HG03108 (cell line): ENCODE measurements around the gene ST3GAL6.
A peak's percentile ranks its signal among the peaks of the same experiment; 100 is the strongest.

ENCODE experiments used
- ATAC-seq: cut with Tn5 transposase; IDR thresholded peaks from one replicate; pipeline ENCODE4 v1.9.1; 2021; ENCODE audit warnings: moderate library complexity; ENCODE audit not compliant: unreplicated experiment

ST3GAL6 gene

GRCh38 chr3:98739266-98739665 lies 23.9 kb upstream of the ST3GAL6 start:
- ATAC-seq: no peak

DNA sequence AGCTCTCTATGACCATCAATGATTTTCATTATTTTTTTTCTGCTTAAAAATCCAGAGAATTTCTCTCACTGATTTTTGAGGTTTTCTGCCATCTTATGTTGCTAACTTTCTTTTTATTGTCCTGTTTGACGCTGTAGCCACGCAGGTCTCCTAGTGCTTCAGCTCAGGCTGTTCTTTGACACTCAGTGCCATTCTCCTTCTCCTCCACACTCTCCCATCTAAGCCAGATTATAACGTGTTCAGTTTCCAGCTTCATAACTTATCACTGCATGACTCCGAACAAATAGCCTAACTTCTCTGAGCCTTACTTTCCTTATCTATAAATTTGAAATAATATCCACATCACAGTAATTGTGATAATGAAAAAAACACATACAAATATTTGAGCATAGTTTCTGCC lies 22.8 kb upstream of the ST3GAL6 start:
- no peak for ATAC-seq

DNA sequence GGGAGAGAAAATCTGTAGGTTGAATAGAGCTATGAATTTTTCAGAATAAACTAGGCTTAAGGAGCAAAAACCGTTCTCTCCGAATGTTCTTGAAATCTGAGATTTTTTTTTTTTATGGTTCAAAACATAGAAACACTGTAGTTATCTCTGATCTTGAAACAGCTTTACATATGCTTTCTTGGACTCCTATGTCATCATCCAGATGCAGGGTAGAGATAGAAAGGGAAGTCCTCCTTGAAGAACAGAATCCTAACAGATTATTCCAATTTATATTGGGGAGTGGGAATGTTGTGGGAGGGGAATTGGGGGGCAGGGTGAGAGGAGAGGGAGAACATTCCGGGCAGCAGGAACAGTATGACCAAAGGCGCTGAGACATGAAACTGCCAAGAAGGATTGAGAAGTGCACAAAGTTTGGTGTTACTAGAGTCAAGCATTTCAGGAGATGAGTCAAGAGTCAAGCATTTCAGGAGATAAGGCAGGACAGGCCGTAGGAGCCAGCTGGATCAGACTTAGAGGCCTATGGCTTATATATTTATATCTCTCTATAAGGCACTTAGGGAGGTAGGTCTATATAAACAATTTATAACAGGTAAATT lies 21.9 kb upstream of the ST3GAL6 start:
- no peak for ATAC-seq

DNA sequence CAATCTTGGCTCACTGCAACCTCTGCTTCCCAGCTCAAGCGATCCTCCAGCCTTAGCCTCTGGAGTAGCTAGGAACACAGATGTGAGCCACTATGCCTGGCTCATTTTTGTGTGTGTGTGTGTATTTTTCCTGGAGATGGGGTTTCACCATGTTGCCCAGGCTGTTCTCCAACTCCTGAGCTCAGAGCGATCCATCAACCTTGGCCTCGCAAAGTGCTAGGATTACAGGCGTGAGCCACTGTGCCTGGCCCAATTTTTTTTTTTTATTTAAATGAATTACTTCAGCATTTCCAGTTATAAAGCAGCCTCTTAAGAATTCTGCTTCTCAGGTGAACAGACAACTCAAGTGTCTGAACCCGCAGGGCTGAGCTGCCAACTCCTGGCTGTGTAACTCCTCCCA lies 20.1 kb upstream of the ST3GAL6 start:
- ATAC-seq: no peak

DNA sequence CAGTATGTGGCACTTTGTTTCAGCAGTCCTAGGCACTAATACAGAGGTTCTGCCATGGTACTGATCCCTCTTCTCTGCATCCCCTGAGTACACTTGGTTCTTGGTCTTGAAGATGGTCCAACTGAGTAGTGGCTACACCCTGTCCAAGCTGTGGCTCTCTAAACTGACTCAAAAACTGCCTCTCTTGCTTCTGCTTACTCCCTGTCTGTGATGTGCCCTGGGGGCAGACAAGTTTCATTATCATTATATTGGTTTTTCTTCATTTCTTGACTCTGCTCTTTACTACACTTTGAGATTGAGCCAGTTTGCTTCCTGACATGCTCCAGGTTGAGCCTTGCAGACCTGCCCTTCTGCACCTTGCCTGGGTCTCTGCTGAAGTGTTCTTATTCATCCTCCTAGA lies 18.9 kb upstream of the ST3GAL6 start:
- no peak for ATAC-seq

- peak; percentile 4 for ATAC-seq
These were observed 17.4 kb upstream of the ST3GAL6 start for GRCh38 chr3:98745718-98746117.

DNA sequence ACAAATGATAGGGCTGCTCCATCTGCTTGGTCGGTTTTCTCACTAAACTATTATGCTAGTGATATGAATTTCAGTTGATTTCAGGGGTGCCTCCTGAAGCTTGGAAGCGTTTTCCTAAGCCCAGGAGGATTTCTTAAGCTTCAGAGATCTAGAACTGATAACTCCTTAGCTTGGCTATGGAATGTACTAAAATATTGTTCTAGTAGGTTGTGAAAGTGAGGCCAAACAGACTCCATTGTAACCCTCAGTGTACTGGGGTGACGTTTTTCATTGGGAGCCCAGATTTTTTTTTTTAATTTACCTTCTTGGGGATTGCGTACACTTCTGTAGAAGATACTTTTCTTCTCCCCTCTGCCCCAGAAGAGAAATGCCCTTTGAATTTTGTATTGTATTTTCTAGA lies 17.0 kb upstream of the ST3GAL6 start:
- ATAC-seq: no peak

- ATAC-seq: no peak
These were observed 16.3 kb upstream of the ST3GAL6 start for GRCh38 chr3:98746882-98747281.

DNA sequence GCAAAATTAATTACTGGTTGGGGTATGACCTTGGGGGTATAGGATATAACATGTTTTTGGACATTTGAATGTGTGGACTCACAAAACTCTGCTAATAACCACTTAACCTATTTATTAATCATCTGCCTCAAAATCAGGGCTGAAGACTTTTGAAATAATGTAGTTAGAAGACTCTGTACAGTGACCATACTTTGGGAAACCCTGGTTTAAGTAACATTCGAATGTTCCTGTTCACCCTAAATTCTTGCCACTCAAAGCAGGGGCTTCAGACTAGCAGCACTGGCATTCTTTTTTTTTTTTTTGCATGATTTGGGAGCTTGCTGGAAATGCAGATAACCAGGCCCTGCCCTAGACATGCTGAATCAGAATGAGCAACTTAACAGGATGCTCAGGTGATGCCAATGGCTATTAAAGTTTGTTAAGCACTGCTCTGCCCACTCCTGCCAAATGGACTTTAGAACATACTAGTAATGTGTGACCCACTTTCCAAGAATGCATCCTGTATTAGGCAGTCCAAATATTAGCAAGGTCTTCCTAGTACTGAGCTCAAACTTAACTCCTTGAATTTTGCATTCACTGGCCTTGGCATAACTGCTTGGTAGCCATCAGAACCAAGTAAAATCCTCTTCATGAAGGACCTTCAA lies 12.7 kb upstream of the ST3GAL6 start:
- no peak for ATAC-seq

GRCh38 chr3:98754483-98754882 lies 8.7 kb upstream of the ST3GAL6 start:
- ATAC-seq: no peak

DNA sequence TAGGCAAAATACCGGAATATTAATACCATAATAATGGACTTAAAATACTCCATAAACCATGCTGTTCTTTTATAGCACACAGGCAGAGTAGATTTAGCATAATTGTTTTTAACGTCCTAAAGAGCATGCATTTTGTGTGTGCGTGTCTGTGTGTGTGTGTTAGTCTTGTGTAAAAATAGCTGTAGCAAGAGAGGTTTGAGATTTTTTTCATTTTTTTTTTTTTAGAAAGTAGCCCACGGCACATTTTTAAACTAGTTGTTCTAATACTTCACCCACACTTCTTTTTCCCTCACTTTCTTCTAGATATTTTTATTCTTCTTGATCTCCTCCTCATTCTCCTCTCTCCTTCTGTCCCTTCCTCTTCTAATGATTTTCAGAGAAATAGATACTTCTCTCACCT lies 7.5 kb upstream of the ST3GAL6 start:
- ATAC-seq: no peak

- no peak for ATAC-seq
These were observed 3.5 kb upstream of the ST3GAL6 start for GRCh38 chr3:98759629-98760028.

DNA sequence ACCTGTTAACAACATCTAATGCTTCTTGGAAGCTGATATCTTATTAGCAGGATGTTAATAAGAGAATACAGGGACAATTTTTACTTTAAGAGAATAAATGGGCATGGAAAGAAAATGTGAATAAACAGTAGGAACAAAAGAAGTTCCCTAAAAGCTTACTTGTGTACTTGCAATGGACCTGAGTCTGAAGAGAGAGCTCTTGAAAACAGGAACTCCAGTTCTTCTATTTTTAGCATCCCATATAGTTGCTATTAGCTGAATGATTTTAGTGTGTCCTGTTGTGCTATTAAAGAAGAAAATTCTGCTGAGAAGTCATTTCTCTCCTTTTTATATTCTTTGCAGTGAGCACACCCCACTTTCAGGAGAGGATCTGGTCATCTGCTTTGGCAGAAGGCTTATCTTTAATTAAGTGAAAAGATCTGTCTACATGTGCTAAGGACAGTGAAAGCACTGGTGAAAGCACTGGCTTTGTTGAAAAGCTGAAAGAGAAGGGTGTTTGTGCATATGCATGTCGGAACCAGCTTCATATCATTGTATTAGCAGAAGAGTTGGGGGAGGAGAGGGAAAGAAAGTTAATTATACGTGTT lies 1.4 kb upstream of the ST3GAL6 start:
- no peak for ATAC-seq

DNA sequence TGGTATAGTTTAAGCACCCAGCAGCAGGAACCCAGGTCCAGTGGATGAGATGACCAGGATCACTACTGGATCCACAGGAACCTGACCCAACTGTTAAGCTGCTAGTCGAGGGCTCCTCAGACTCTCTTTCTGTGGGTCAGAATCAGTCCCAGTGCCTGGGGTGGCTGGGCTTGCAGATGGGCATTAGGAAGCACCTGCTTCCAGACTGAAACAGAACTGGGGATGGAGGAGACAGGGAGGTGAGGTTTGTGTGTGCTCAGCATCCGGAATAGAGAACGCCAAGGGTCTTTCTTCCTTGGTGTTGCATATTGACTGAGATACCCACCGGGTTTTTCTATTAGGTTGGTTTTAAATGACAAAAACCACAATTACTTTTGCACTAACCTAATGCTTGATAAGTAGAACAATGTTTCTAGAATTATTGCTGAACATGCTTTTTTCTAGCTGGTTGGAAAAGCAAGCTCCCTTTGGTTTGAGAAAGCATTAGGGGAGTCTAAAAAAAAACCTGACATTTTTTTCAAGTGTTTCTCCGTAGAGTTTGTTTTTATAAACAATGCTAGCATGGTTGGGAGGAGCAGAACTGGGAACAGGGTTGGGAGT lies 779 bp downstream of the ST3GAL6 start:
- peak; percentile 10 for ATAC-seq

GRCh38 chr3:98764472-98764884 lies 1.3 kb downstream of the ST3GAL6 start:
- ATAC-seq: no peak

DNA sequence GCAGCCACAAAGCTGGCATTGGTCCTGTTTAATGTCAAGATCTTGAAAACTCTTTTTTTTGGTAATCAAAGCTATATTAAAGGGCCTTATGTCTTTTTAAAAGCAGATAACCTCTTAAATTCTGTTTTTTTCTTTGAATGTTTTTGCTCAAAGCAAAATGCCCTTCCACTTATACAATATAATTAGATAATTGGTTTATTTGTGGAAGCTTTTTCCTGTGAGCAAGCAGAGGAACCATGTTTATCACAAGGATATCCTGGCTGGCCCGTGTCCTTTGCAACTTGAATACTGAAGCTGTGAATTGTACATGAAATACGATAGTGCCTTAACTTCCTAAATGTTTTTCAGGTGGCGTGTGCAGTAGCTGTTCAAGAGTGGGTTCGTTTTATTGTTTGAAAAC lies 2.6 kb downstream of the ST3GAL6 start:
- no peak for ATAC-seq

DNA sequence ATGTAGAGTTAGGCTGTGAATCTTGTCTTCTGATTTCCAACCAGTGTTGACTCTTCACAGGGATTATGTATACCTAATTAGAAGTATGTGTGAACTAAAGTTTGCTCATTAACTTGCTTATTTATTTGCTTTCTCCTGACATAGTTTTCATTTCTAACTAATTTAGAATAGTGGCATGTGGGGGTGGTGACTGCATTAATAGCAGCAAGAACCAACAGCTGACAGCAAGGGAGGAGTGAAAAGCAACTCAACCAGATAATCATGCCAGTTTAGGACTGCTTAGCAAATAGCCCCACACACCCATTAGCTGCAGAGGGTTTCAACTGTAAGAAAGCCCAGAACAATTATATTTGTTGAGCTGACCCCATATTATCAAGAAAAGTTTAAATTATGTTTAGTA lies 3.8 kb downstream of the ST3GAL6 start:
- ATAC-seq: no peak

- no peak for ATAC-seq
These were observed 5.8 kb downstream of the ST3GAL6 start for GRCh38 chr3:98768961-98769360.

- no peak for ATAC-seq
These were observed 6.3 kb downstream of the ST3GAL6 start for GRCh38 chr3:98769448-98769847.

- ATAC-seq: peak; percentile 73
These were observed 7.3 kb downstream of the ST3GAL6 start for GRCh38 chr3:98770261-98771039.

DNA sequence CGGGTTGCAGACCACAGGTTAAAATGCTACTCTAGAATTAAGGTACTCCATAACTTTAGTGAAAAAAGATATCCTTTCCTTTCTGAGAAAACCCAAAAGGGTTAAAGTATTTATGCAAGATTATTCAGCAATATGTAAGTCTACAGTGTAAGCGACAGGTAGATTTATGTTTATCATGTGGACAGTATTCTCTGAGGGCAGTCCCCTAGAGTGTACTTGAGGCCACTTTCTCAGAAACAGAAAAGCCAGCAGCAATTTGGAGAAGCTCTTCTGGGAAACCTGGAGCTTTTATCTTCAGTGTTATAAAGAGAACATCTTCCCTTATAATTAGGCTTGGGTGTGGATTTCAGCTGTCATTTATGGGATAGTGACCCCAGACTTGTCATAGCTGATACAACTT lies 8.9 kb downstream of the ST3GAL6 start:
- no peak for ATAC-seq
